IMR-90 (cell line): ENCODE results near the gene XIRP1. TPM values are rescaled to one million over a fixed set of nuclear protein-coding genes. Genes with fewer than 3 reads are reported as not detected.

Source experiments
- ATAC-seq: fragments of 200-7000 bp; cut with Tn5 transposase; 2 replicates; pipeline ENCODE4 v1.9.1; 2020; ENCODE audit warnings: low read depth, mild to moderate bottlenecking, moderate library complexity
- BruUV-seq: library from RNA; stranded (reverse); fragments of 400-500 nt; replicated peaks from 2 replicates; lab custom pipeline; 2021; lab: Mats Ljungman, UMichigan
- CTCF ChIA-PET: fragments of 300-600 bp; formaldehyde crosslinking; extraction: SDS; loops from one replicate; lab custom pipeline; 2021; ENCODE audit warnings: antibody characterized with exemption; lab: Yijun Ruan, JAX
- POLR2A ChIA-PET: fragments of 300-600 bp; sonication (Branson Sonifier 250); formaldehyde crosslinking; loops from one replicate; lab custom pipeline; 2022; ENCODE audit warnings: antibody characterized with exemption; ENCODE audit not compliant: unreplicated experiment; lab: Charles Lee
- DNase-seq: peaks from one replicate; pipeline ENCODE4 v3.0.0; 2013
- H2AFZ ChIP-seq: replicated peaks from 2 replicates; pipeline ENCODE3; 2013; ENCODE audit warnings: low read length, mild to moderate bottlenecking; ENCODE audit not compliant: poor library complexity
- H2AK5ac ChIP-seq: 2 replicates; pipeline ENCODE4 v1.6.1; 2013; ENCODE audit warnings: low read depth, low read length, inconsistent platforms
- H2AK9ac ChIP-seq: replicated peaks from 2 replicates; pipeline ENCODE3; 2013; ENCODE audit warnings: mild to moderate bottlenecking, low read depth, low read length, moderate library complexity; ENCODE audit not compliant: poor library complexity
- H2BK120ac ChIP-seq: 2 replicates; pipeline ENCODE4 v1.6.1; 2013; ENCODE audit warnings: low read depth, low read length, inconsistent platforms
- H2BK15ac ChIP-seq: 3 replicates; pipeline ENCODE4 v1.6.1; 2013; ENCODE audit warnings: low read depth, low read length, inconsistent platforms
- H2BK20ac ChIP-seq: 2 replicates; pipeline ENCODE4 v1.6.1; 2013; ENCODE audit warnings: low read depth, mild to moderate bottlenecking, inconsistent platforms, low read length, moderate library complexity
- H2BK5ac ChIP-seq: 2 replicates; pipeline ENCODE4 v1.6.1; 2013; ENCODE audit warnings: mild to moderate bottlenecking, low read depth, low read length, inconsistent platforms; ENCODE audit not compliant: poor library complexity, severe bottlenecking
- H3K14ac ChIP-seq: replicated peaks from 2 replicates; pipeline ENCODE4 v1.6.1; 2013; ENCODE audit warnings: low read depth, low read length, inconsistent platforms
- H3K18ac ChIP-seq: 2 replicates; pipeline ENCODE4 v1.6.1; 2013; ENCODE audit warnings: low read depth, low read length, control low read depth
- H3K23ac ChIP-seq: 2 replicates; pipeline ENCODE4 v1.6.1; 2013; ENCODE audit warnings: low read depth, low read length, inconsistent platforms
- H3K27ac ChIP-seq: 2 replicates; pipeline ENCODE4 v1.5.1; 2013; ENCODE audit warnings: mild to moderate bottlenecking, control low read depth, low read length; ENCODE audit not compliant: insufficient read depth
- H3K27me3 ChIP-seq: 2 replicates; pipeline ENCODE4 v1.6.1; 2013; ENCODE audit warnings: low read length; ENCODE audit not compliant: control insufficient read depth, insufficient read depth
- H3K36me3 ChIP-seq: 2 replicates; pipeline ENCODE4 v1.6.1; 2013; ENCODE audit warnings: low read length, mixed read lengths; ENCODE audit not compliant: control insufficient read depth, insufficient read depth
- H3K4ac ChIP-seq: 2 replicates; pipeline ENCODE4 v1.6.1; 2013; ENCODE audit warnings: low read depth, low read length, inconsistent platforms
- H3K4me1 ChIP-seq: 2 replicates; pipeline ENCODE4 v1.6.1; 2013; ENCODE audit warnings: low read length, mixed read lengths; ENCODE audit not compliant: control insufficient read depth, insufficient read depth
- H3K4me2 ChIP-seq: 2 replicates; pipeline ENCODE4 v1.6.1; 2013; ENCODE audit warnings: low read depth, mild to moderate bottlenecking, control low read depth, low read length, moderate library complexity
- H3K4me3 ChIP-seq: 2 replicates; pipeline ENCODE4 v1.5.1; 2013; ENCODE audit warnings: low read depth, mild to moderate bottlenecking, control low read depth, low read length, moderate library complexity; ENCODE audit not compliant: insufficient read depth
- H3K56ac ChIP-seq: 2 replicates; pipeline ENCODE4 v1.6.1; 2013; ENCODE audit warnings: low read length, inconsistent platforms; ENCODE audit not compliant: insufficient read depth; ENCODE audit errors: extremely low read depth
- H3K79me1 ChIP-seq, 2 experiments: 2 replicates each; pipeline ENCODE4 v1.6.1; 2013; ENCODE audit warnings: low read length in 2 of 2, inconsistent platforms in 1 of 2, low read depth in 1 of 2
- H3K9ac ChIP-seq: 2 replicates; pipeline ENCODE4 v1.6.1; 2013; ENCODE audit warnings: low read depth, low read length, control low read depth
- H3K9me1 ChIP-seq: 2 replicates; pipeline ENCODE4 v1.6.1; 2013; ENCODE audit warnings: low read length, inconsistent platforms; ENCODE audit not compliant: insufficient read depth
- H3K9me3 ChIP-seq: 2 replicates; pipeline ENCODE4 v1.6.1; 2013; ENCODE audit warnings: low read length; ENCODE audit not compliant: control insufficient read depth, insufficient read depth
- H4K20me1 ChIP-seq: 2 replicates; pipeline ENCODE4 v1.6.1; 2013; ENCODE audit warnings: low read length, inconsistent platforms; ENCODE audit not compliant: insufficient read depth
- H4K5ac ChIP-seq: 2 replicates; pipeline ENCODE4 v1.6.1; 2013; ENCODE audit warnings: mild to moderate bottlenecking, low read depth, low read length, control low read depth
- H4K8ac ChIP-seq, 2 experiments: 2 replicates each; pipeline ENCODE4 v1.6.1; 2013; ENCODE audit warnings: low read depth in 2 of 2, low read length in 2 of 2, control low read depth in 1 of 2, inconsistent platforms in 1 of 2
- H4K91ac ChIP-seq: 2 replicates; pipeline ENCODE4 v1.6.1; 2013; ENCODE audit warnings: low read depth, low read length, inconsistent platforms; ENCODE audit not compliant: insufficient read depth
- BHLHE40 ChIP-seq: fragments of 150-350 bp; IDR thresholded peaks from 2 replicates; pipeline ENCODE4 v1.6.1; 2016; ENCODE audit warnings: mild to moderate bottlenecking, low read depth, low read length
- CEBPB ChIP-seq: IDR thresholded peaks from 2 replicates; pipeline ENCODE4 v1.6.1; 2012; ENCODE audit warnings: low read depth, low read length, improper control_type of control experiment
- ELK1 ChIP-seq: fragments of 150-350 bp; IDR thresholded peaks from 2 replicates; pipeline ENCODE4 v1.6.1; 2016; ENCODE audit warnings: low read depth, mild to moderate bottlenecking, low read length, moderate library complexity, borderline replicate concordance
- FOS ChIP-seq: fragments of 150-350 bp; IDR thresholded peaks from 2 replicates; pipeline ENCODE4 v1.6.1; 2016; ENCODE audit warnings: low read depth, low read length
- MAFK ChIP-seq: IDR thresholded peaks from 2 replicates; pipeline ENCODE4 v1.6.1; 2012; ENCODE audit warnings: low read depth, low read length, improper control_type of control experiment
- MXI1 ChIP-seq: IDR thresholded peaks from 2 replicates; pipeline ENCODE4 v1.6.1; 2012; ENCODE audit warnings: low read depth, mild to moderate bottlenecking, low read length, moderate library complexity, borderline replicate concordance
- NFE2L2 ChIP-seq: fragments of 150-350 bp; IDR thresholded peaks from 2 replicates; pipeline ENCODE4 v1.6.1; 2016; ENCODE audit warnings: low read depth, mild to moderate bottlenecking, low read length
- RAD21 ChIP-seq: IDR thresholded peaks from 2 replicates; pipeline ENCODE4 v1.6.1; 2012; ENCODE audit warnings: low read length, improper control_type of control experiment
- RFX5 ChIP-seq: IDR thresholded peaks from 2 replicates; pipeline ENCODE4 v1.8.0; 2012; ENCODE audit warnings: low read depth, mild to moderate bottlenecking, low read length, moderate library complexity
- SMC3 ChIP-seq: fragments of 150-350 bp; IDR thresholded peaks from 2 replicates; pipeline ENCODE4 v1.6.1; 2016; ENCODE audit warnings: low read depth, mild to moderate bottlenecking, antibody characterized with exemption, low read length, moderate library complexity
- USF2 ChIP-seq: fragments of 150-350 bp; IDR thresholded peaks from 2 replicates; pipeline ENCODE4 v1.6.1; 2017; ENCODE audit warnings: mild to moderate bottlenecking, antibody characterized with exemption, low read length, low read depth
- WGBS, 2 experiments: methylation state at CpG; one replicate each; pipeline versions ENCODE4 v1.1.5 to v1.1.7; 2013; ENCODE audit warnings: missing lambda C conversion rate in 2 of 2; ENCODE audit not compliant: insufficient read length in 1 of 2; ENCODE audit errors: extremely low coverage in 2 of 2; 5-methylcytosine and 5-hydroxymethylcytosine counted together
- dilution Hi-C: fragments of 300-500 bp; cut with HindIII; formaldehyde crosslinking; loops from one replicate; pipeline ENCODE4 v1.14.3; 2018; ENCODE audit warnings: low sequenced_read_pairs; ENCODE audit not compliant: unreplicated experiment
- in situ Hi-C: fragments of 300-500 bp; cut with MboI; formaldehyde crosslinking; loops from 3 replicates; pipeline ENCODE4 v1.14.3; 2019; ENCODE audit warnings: low sequenced_read_pairs, inconsistent platforms, mixed read lengths
- intact Hi-C: fragments of 100-400 bp; cut with micrococcal nuclease; formaldehyde crosslinking; loops from 2 replicates; pipeline ENCODE4 v1.10.0; 2022
- polyA plus RNA-seq, 3 experiments: library from polyadenylated mRNA; depleted of rRNA; stranded (reverse); fragments of >200 nt; gene quantifications; 2 replicates each; pipeline ENCODE4 v1.2.3, GENCODE V29; 2012; ENCODE audit warnings: low replicate concordance in 1 of 3
- total RNA-seq: library from RNA; depleted of rRNA; stranded (reverse); fragments of >200 nt; gene quantifications from 2 replicates; pipeline ENCODE4 v1.2.3, GENCODE V29; 2012

Gene XIRP1
- total and polyA plus RNA-seq, 2 of the 4 experiments (the other 2 are of a cell fraction): under 0.01 to 0.07 TPM

GRCh38 chr3:39220407-39221140 is 28.2 kb upstream of the XIRP1 start:
- Histone ChIP-seq H3K9me3 (no peaks in the 10 kb centered on the region), H3K14ac (no peak overlapping the region), H3K9ac (no peak overlapping the region), H4K20me1 (no peaks in the 10 kb centered on the region), H2BK15ac (no peak overlapping the region), H2AFZ (no peak overlapping the region), H4K91ac (no peak overlapping the region), H3K4me3 (no peak overlapping the region), H4K5ac (no peak overlapping the region), H3K27me3 (peaks cover 23% of the 10 kb centered on the region), H3K9me1 (no peaks in the 10 kb centered on the region), H3K27ac (no peak overlapping the region), H2AK5ac (no peak overlapping the region), H3K4ac (no peak overlapping the region), H3K36me3 (no peaks in the 10 kb centered on the region), H2BK20ac (no peak overlapping the region), H3K23ac (no peak overlapping the region), H3K18ac (no peak overlapping the region), H3K56ac (no peak overlapping the region), H3K4me1 (no peaks in the 10 kb centered on the region), H2AK9ac (peak overlapping the region; percentile 37), H3K4me2 (no peak overlapping the region), H3K79me1 (no peaks in the 10 kb centered on the region), H4K8ac (no peak overlapping the region), H2BK5ac (no peak overlapping the region), H2BK120ac (no peak overlapping the region)
- dilution Hi-C loops (no loop called here), intact Hi-C loops (no loop called here), in situ Hi-C loops (no loop called here)
- no peak for DNase-seq
- no CpG with 5 or more reads among the region's 6 CpGs for WGBS, 2 experiments
- ChIA-PET CTCF (no interaction called here), POLR2A (no interaction called here)
- BruUV-seq: no TSS peak
- ATAC-seq: no peak
- TF ChIP-seq USF2: no peak
- no peak for TF ChIP-seq ELK1
- no peak for TF ChIP-seq BHLHE40
- TF ChIP-seq CEBPB: no peak
- TF ChIP-seq MXI1: no peak
- no peak for TF ChIP-seq SMC3
- TF ChIP-seq RAD21: no peak
- no peak for TF ChIP-seq FOS
- no peak for TF ChIP-seq NFE2L2
- TF ChIP-seq MAFK: no peak
- TF ChIP-seq RFX5: no peak
